ENCODE measurements around the gene MAGEA10.
"Not testable (repeated sequence)": the region's sequence is repeated elsewhere in the genome, so short reads cannot be mapped to it uniquely, and the experiment has no call there.

Gene MAGEA10

DNA sequence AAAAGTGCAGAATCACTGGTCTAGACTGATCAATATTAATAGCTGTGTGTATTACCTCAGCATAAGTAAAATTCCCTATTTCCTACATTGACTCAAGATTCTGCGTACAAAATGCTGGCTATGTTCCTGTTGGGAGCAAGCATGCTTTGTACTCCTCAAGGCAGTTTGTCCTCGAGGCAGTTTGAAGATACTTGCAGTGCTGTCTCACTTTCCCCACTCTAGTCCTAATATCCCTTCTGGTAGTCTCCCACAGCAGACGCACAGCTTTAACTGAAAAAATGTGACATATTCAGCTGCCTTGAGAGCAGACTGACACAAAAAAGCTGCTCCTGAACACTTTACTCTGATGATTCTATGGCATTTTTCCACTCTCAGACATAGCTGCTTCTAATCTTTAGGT, 12.9 kb upstream of the MAGEA10 start:
- Histone ChIP-seq H3K4me1 (ENCODE audit: control insufficient read depth, insufficient read depth, low read length) (no peaks in the 10 kb centered on the region), H3K9me3 (ENCODE audit: control insufficient read depth, low read length) (no peaks in the 10 kb centered on the region), H3K4me3 (ENCODE audit: insufficient read depth, low read depth, low read length) (no peak overlapping the region), H3K36me3 (ENCODE audit: control insufficient read depth, insufficient read depth, low read length) (no peaks in the 10 kb centered on the region), H3K27ac (ENCODE audit: insufficient read depth, low read depth, low read length, poor library complexity, severe bottlenecking) (no peak overlapping the region), H3K27me3 (ENCODE audit: control insufficient read depth, insufficient read depth, low read length, poor library complexity, severe bottlenecking) (no peaks in the 10 kb centered on the region)
- 93 to 98% methylated on average over 3 of the region's 3 CpGs for WGBS, 2 experiments

DNA sequence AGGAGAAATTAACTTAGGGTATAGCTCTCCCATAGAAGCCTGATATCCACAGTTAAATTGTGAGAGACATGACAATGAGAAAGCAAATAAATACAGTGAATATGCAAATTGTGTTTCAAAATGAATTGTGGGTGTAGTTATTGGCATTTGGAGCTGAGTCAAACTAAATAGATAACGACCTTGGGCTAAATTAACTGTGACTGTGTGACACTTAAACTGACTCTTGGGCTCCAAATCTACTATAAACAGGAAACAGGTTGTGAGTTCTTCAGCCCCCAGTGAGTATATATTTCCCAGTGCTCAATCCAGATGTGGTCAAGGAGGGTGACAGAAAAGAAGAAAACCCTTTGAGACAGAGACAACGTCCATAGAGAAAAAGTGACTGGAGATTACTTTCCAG, 11.3 kb upstream of the MAGEA10 start:
- Histone ChIP-seq H3K9me3 (ENCODE audit: control insufficient read depth, low read length) (no peaks in the 10 kb centered on the region), H3K36me3 (ENCODE audit: control insufficient read depth, insufficient read depth, low read length) (no peaks in the 10 kb centered on the region), H3K27ac (ENCODE audit: insufficient read depth, low read depth, low read length, poor library complexity, severe bottlenecking) (no peak overlapping the region), H3K27me3 (ENCODE audit: control insufficient read depth, insufficient read depth, low read length, poor library complexity, severe bottlenecking) (no peaks in the 10 kb centered on the region), H3K4me1 (ENCODE audit: control insufficient read depth, insufficient read depth, low read length) (no peaks in the 10 kb centered on the region), H3K4me3 (ENCODE audit: insufficient read depth, low read depth, low read length) (no peak overlapping the region)
- 88% methylated on average over 2 of the region's 2 CpGs for WGBS, 2 experiments

DNA sequence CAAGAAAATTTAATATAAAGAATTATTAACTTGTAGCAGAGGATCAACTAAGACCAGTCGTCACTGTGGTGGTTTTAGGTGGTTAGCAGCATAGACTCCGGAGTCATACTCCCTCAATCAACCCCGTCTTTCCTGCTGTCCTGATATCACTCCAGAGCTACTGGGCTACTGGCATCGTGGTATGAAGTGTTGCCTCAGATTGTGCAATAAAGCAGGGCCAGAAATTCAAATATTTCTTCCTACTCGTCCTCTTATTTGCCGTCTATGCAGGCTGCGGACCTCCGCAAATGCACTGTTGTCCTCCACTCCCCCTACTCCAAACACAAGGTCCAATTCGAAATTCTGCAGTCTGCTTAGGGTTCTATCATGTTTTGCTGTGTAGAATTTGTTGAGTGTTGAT, 1.2 kb upstream of the MAGEA10 start:
- H3K9me3 ChIP-seq (ENCODE audit: control insufficient read depth, low read length), result no peaks in the 10 kb centered on the region
- no peak overlapping the region for H3K27ac ChIP-seq (ENCODE audit: insufficient read depth, low read depth, low read length, poor library complexity, severe bottlenecking)
- H3K36me3 ChIP-seq (ENCODE audit: control insufficient read depth, insufficient read depth, low read length), result no peaks in the 10 kb centered on the region
- H3K4me3 ChIP-seq (ENCODE audit: insufficient read depth, low read depth, low read length), result no peak overlapping the region
- no peaks in the 10 kb centered on the region for H3K27me3 ChIP-seq (ENCODE audit: control insufficient read depth, insufficient read depth, low read length, poor library complexity, severe bottlenecking)
- H3K4me1 ChIP-seq (ENCODE audit: control insufficient read depth, insufficient read depth, low read length), result no peaks in the 10 kb centered on the region
- WGBS, 2 experiments, result 85 to 92% methylated on average over 6 to 8 of the region's 9 CpGs

DNA sequence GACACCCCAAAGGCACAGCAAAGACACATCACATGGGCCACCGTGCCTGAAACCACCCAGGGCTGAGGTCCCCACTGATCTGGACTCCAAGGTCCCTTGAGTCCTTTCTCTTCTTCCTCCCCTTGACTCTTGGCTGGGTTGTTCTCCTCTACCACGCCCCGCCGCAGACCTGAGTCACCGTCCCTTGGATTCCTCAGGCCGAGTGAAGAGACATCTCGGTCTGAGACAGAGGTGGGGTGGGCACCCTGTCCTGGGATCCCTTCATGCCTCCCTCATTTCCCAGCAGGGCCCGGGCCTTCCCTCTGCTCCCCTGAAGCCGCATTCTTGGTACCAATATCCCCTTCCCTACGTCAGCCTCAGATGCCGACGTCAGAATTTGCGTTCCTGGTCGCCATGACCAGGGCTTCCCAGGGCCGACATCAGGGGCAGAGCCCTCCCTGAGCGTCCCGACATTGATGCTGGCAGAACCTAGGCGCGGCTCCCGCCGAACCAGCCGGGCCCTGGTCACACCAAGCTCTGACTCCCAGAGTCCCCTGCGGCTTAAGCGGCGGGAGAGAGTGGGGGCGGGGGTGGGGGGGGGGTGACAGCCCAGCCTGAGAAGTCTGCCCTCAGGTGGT, 498 bp downstream of the MAGEA10 start:
- 94 to 97% methylated on average over 25 to 26 of the region's 26 CpGs for WGBS, 2 experiments
- H3K27me3 ChIP-seq (ENCODE audit: control insufficient read depth, insufficient read depth, low read length, poor library complexity, severe bottlenecking), result no peaks in the 10 kb centered on the region

DNA sequence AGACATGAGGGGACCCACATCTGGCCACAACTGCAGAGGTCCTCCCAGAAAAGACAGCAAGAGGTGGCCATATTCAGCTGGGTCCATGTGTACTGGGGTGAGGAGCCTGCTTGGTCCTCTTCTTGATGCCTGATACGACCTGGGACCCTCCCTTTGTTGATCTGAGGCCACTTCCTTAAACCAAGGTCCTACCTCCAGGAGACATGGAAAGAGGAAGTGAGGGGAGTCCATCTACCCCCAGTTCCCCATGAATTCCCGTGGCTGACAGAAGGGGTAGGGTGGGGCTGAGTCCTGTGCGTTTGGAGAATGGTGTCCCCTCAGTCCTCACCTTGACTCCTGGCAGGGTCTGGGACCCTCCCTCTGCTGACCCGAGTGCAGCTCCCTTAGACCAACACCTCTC, 2.1 kb downstream of the MAGEA10 start:
- Histone ChIP-seq H3K36me3 (ENCODE audit: control insufficient read depth, insufficient read depth, low read length) (no peaks in the 10 kb centered on the region), H3K4me1 (ENCODE audit: control insufficient read depth, insufficient read depth, low read length) (no peaks in the 10 kb centered on the region), H3K9me3 (ENCODE audit: control insufficient read depth, low read length) (no peaks in the 10 kb centered on the region), H3K27ac (ENCODE audit: insufficient read depth, low read depth, low read length, poor library complexity, severe bottlenecking) (no peak overlapping the region), H3K4me3 (ENCODE audit: insufficient read depth, low read depth, low read length) (no peak overlapping the region), H3K27me3 (ENCODE audit: control insufficient read depth, insufficient read depth, low read length, poor library complexity, severe bottlenecking) (no peaks in the 10 kb centered on the region)
- WGBS, 2 experiments, result 88 to 91% methylated on average over 3 of the region's 4 CpGs

More for the DNA sequence above, 498 bp downstream of the MAGEA10 start:
- Histone ChIP-seq H3K27ac (ENCODE audit: insufficient read depth, low read depth, low read length, poor library complexity, severe bottlenecking) (no peak overlapping the region), H3K9me3 (ENCODE audit: control insufficient read depth, low read length) (no peaks in the 10 kb centered on the region), H3K4me3 (ENCODE audit: insufficient read depth, low read depth, low read length) (no peak overlapping the region), H3K4me1 (ENCODE audit: control insufficient read depth, insufficient read depth, low read length) (no peaks in the 10 kb centered on the region), H3K36me3 (ENCODE audit: control insufficient read depth, insufficient read depth, low read length) (no peaks in the 10 kb centered on the region)

DNA sequence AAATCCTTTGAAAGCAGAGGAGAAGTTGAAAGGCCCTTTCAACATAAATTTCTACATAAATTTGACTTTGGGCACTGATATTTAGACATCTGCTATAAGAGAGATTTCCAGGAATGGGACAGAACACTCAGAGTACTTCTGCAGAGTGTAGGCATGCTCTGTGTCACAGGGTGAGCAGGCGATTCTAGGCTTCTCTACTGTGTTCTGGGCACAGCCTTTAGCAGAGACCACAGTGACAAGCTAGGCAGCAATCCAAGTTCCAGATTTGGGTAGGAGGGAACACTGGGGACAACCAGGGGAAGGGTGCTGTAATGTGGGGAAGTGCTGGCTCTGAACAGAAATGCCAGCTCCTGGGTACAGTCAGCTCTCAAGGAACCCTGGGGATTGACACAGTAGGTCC, 6.9 kb downstream of the MAGEA10 start:
- Histone ChIP-seq H3K36me3 (ENCODE audit: control insufficient read depth, insufficient read depth, low read length) (no peaks in the 10 kb centered on the region), H3K27me3 (ENCODE audit: control insufficient read depth, insufficient read depth, low read length, poor library complexity, severe bottlenecking) (no peaks in the 10 kb centered on the region), H3K27ac (ENCODE audit: insufficient read depth, low read depth, low read length, poor library complexity, severe bottlenecking) (no peak overlapping the region), H3K9me3 (ENCODE audit: control insufficient read depth, low read length) (no peaks in the 10 kb centered on the region), H3K4me3 (ENCODE audit: insufficient read depth, low read depth, low read length) (no peak overlapping the region), H3K4me1 (ENCODE audit: control insufficient read depth, insufficient read depth, low read length) (no peaks in the 10 kb centered on the region)
- 73 to 81% methylated on average over 1 of the region's 1 CpG for WGBS, 2 experiments

DNA sequence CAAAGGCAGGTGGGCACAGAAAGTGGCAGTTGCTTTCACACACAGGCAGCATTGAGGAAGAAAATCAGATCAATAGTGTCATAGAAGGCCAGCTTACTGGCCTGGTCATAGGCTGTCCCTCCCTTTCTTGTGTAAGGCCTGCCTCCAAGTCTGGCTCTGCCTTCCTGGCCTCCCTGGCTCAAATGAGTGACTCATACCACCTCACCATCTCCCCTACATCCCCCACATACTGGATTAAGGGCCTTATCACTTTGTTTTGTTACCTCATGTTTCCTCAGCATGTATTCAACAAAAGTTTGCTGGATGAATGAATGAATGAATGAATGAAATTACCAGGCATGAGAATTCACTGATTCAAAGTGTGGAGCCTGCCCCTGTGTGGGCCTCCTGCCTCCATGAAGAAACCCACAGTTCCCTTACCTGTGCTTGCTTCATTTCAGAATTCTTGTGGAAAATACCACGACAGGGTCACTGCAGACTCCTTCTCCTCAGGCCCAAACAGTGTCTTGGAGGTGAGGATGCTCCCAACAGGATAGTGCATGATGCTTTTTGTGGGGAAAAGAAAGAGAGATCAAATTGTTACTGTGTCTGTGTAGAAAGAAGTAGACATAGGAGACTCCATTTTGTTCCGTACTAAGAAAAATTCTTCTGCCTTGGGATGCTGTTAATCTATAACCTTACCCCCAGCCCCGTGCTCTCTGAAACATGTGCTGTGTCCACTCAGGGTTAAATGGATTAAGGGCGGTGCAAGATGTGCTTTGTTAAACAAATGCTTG, 9.1 kb downstream of the MAGEA10 start:
- H3K27ac ChIP-seq (ENCODE audit: insufficient read depth, low read depth, low read length, poor library complexity, severe bottlenecking); H3K4me1 ChIP-seq (ENCODE audit: control insufficient read depth, insufficient read depth, low read length); H3K9me3 ChIP-seq (ENCODE audit: control insufficient read depth, low read length); H3K4me3 ChIP-seq (ENCODE audit: insufficient read depth, low read depth, low read length); H3K27me3 ChIP-seq (ENCODE audit: control insufficient read depth, insufficient read depth, low read length, poor library complexity, severe bottlenecking); H3K36me3 ChIP-seq (ENCODE audit: control insufficient read depth, insufficient read depth, low read length): not testable (repeated sequence)
- WGBS, 2 experiments, result 86 to 94% methylated on average over 1 of the region's 4 CpGs

DNA sequence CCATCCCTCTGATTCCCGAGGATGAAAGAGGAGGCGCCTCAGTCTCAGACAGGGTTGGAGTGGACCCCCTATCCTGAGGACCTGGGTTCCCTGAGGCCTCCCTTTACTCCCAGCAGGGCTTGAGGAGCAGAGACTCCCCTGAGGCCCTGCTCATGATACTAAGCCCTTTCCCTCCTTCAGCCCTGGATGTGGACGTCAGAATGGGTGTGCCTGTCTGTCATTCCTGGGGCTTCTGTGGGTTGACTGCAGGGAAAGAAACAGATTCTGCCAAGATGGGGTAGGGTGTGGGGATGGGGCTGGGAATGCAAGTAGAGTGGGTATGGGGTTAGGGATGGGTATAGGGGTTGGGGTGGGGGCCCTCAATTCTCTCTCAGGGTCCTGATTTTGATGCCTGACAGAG, 21.1 kb downstream of the MAGEA10 start:
- no peak overlapping the region for H3K4me3 ChIP-seq (ENCODE audit: insufficient read depth, low read depth, low read length)
- no peaks in the 10 kb centered on the region for H3K9me3 ChIP-seq (ENCODE audit: control insufficient read depth, low read length)
- H3K36me3 ChIP-seq (ENCODE audit: control insufficient read depth, insufficient read depth, low read length), result no peaks in the 10 kb centered on the region
- H3K27ac ChIP-seq (ENCODE audit: insufficient read depth, low read depth, low read length, poor library complexity, severe bottlenecking), result no peak overlapping the region
- 89 to 95% methylated on average over 3 of the region's 3 CpGs for WGBS, 2 experiments
- H3K4me1 ChIP-seq (ENCODE audit: control insufficient read depth, insufficient read depth, low read length), result no peaks in the 10 kb centered on the region
- H3K27me3 ChIP-seq (ENCODE audit: control insufficient read depth, insufficient read depth, low read length, poor library complexity, severe bottlenecking), result no peaks in the 10 kb centered on the region

DNA sequence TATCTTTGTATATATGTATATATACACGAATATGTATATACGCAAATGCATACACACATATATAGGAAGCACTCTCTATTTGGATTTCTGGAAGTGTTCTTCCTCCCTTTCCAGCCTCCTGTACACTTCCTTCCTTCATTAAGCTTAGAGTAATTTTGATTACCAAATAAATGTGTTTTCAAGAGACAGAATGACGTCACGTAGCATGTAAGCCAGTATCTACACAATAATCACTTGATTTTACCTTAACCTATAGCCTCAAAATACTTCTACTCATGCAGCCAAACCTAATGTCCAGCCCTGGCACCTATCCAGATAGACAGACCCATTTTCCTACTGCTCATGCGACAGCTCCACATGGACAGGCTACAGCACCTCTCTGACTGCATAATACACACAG, 29.9 kb downstream of the MAGEA10 start:
- no peaks in the 10 kb centered on the region for H3K4me1 ChIP-seq (ENCODE audit: control insufficient read depth, insufficient read depth, low read length)
- 88 to 93% methylated on average over 2 to 3 of the region's 5 CpGs for WGBS, 2 experiments
- no peak overlapping the region for H3K4me3 ChIP-seq (ENCODE audit: insufficient read depth, low read depth, low read length)
- no peaks in the 10 kb centered on the region for H3K27me3 ChIP-seq (ENCODE audit: control insufficient read depth, insufficient read depth, low read length, poor library complexity, severe bottlenecking)
- no peaks in the 10 kb centered on the region for H3K9me3 ChIP-seq (ENCODE audit: control insufficient read depth, low read length)
- no peaks in the 10 kb centered on the region for H3K36me3 ChIP-seq (ENCODE audit: control insufficient read depth, insufficient read depth, low read length)
- no peak overlapping the region for H3K27ac ChIP-seq (ENCODE audit: insufficient read depth, low read depth, low read length, poor library complexity, severe bottlenecking)

DNA sequence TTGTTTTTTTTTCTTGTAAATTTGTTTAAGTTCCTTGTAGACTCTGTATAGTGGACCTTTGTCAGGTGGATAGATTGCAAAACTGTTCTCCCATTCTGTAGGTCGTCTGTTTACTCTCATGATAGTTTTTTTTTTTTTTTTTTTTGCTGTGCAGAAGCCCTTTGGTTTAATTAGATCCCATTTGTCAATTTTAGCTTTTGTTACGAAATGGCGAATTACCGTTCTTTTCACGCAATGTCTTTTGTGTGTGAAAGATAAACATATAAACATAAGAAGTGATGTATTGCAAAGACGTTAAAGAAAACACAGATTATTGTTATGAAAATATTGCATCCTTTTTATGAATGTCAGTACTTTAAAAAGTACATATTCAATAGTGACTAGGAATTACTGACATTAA, 34.5 kb downstream of the MAGEA10 start:
- Histone ChIP-seq H3K27ac (ENCODE audit: insufficient read depth, low read depth, low read length, poor library complexity, severe bottlenecking) (no peak overlapping the region), H3K4me1 (ENCODE audit: control insufficient read depth, insufficient read depth, low read length) (no peaks in the 10 kb centered on the region), H3K9me3 (ENCODE audit: control insufficient read depth, low read length) (no peaks in the 10 kb centered on the region), H3K27me3 (ENCODE audit: control insufficient read depth, insufficient read depth, low read length, poor library complexity, severe bottlenecking) (no peaks in the 10 kb centered on the region), H3K4me3 (ENCODE audit: insufficient read depth, low read depth, low read length) (no peak overlapping the region), H3K36me3 (ENCODE audit: control insufficient read depth, insufficient read depth, low read length) (no peaks in the 10 kb centered on the region)
- 43 to 96% methylated on average over 1 to 4 of the region's 6 CpGs for WGBS, 2 experiments
